Epithelial cell of esophagus (primary cell): Measurements from ENCODE around the gene NPPB.

Source experiments
- DNase-seq: peaks from one replicate; pipeline ENCODE4 v3.0.0; 2010; ENCODE audit warnings: low read depth
- H3K4me3 ChIP-seq: 2 replicates; pipeline ENCODE4 v1.5.1; 2011; ENCODE audit warnings: mild to moderate bottlenecking, low read length, control low read depth
- CTCF ChIP-seq: IDR thresholded peaks from 2 replicates; pipeline ENCODE4 v1.5.1; 2011; ENCODE audit warnings: low read depth, mild to moderate bottlenecking, low read length, control low read depth, inconsistent platforms; ENCODE audit not compliant: insufficient read depth; ENCODE audit errors: missing control alignments

Gene NPPB

GRCh38 chr1:11880181-11880575 is 21.4 kb upstream of the NPPB start:
- no peak for TF ChIP-seq CTCF
- DNase-seq = no peak

GRCh38 chr1:11879311-11880180 is 20.8 kb upstream of the NPPB start:
- no peak for TF ChIP-seq CTCF
- DNase-seq = no peak

More at GRCh38 chr1:11880181-11880575, 21.4 kb upstream of the NPPB start:
- no peak overlapping the region for H3K4me3 ChIP-seq

GRCh38 chr1:11878891-11879190 is 20.1 kb upstream of the NPPB start:
- DNase-seq = no peak
- TF ChIP-seq CTCF = no peak
- no peak overlapping the region for H3K4me3 ChIP-seq

More at GRCh38 chr1:11879311-11880180, 20.8 kb upstream of the NPPB start:
- no peak overlapping the region for H3K4me3 ChIP-seq

GRCh38 chr1:11878081-11878890 is 19.5 kb upstream of the NPPB start:
- no peak for TF ChIP-seq CTCF
- no peak for DNase-seq
- H3K4me3 ChIP-seq = no peak overlapping the region

- no peak for TF ChIP-seq CTCF
- H3K4me3 ChIP-seq = no peak overlapping the region
- no peak for DNase-seq
Measured at GRCh38 chr1:11877074-11877473, 18.3 kb upstream of the NPPB start.

- no peak for DNase-seq
- TF ChIP-seq CTCF = no peak
- no peak overlapping the region for H3K4me3 ChIP-seq
Measured at GRCh38 chr1:11875094-11875493, 16.3 kb upstream of the NPPB start.
